Sigmoid colon (tissue), 7 donors: ENCODE measurements around the gene NUTM2D. TPM values are rescaled to one million over a fixed set of nuclear protein-coding genes. Genes with fewer than 3 reads are reported as not detected.
"Not testable (repeated sequence)": the region's sequence is repeated elsewhere in the genome, so short reads cannot be mapped to it uniquely, and the experiment has no call there.

Source experiments
- DNase-seq: peaks from one replicate; pipeline ENCODE4 v3.0.0-alpha.2; 2019
- H3K27ac ChIP-seq, 4 donors: fragments of 200-600 bp; sonication (generic); one replicate each; pipeline ENCODE4 v1.5.1; 2016 to 2019; ENCODE audit warnings: mild to moderate bottlenecking in 1 of 4
- H3K27me3 ChIP-seq, 3 donors: fragments of 200-600 bp; sonication (generic); one replicate each; pipeline ENCODE4 v1.5.1; 2019; ENCODE audit warnings: mild to moderate bottlenecking in 1 of 3
- H3K36me3 ChIP-seq, 4 donors: fragments of 200-600 bp; sonication (generic); one replicate each; pipeline ENCODE4 v1.5.1; 2016 to 2019
- H3K4me1 ChIP-seq, 4 donors: fragments of 200-600 bp; sonication (generic); one replicate each; pipeline ENCODE4 v1.5.1; 2017 to 2019
- H3K4me3 ChIP-seq, 4 donors: fragments of 200-600 bp; sonication (generic); one replicate each; pipeline ENCODE4 v1.5.1; 2017 to 2019; ENCODE audit warnings: mild to moderate bottlenecking in 2 of 4, moderate library complexity in 1 of 4
- H3K9me3 ChIP-seq, 4 donors: fragments of 200-600 bp in 3 of 4; sonication (generic) in 3 of 4; one replicate each; pipeline versions ENCODE4 v1.5.1 to v1.6.1; 2013 to 2019
- WGBS, 2 donors: extraction: QIAGEN DNeasy Blood & Tissue Kit; methylation state at CpG; one replicate each; pipeline ENCODE4 v1.1.7; 2013; 5-methylcytosine and 5-hydroxymethylcytosine counted together
- intact Hi-C: fragments of 100-400 bp; cut with DNase I; formaldehyde crosslinking; loops from one replicate; pipeline ENCODE4 v1.15.1; 2023
- polyA plus RNA-seq, 3 donors: library from polyadenylated mRNA; stranded (reverse); fragments of 200-250 nt; gene quantifications; one replicate each; pipeline ENCODE4 v1.2.3, GENCODE V29; 2013
- total RNA-seq, 4 donors: library from RNA; depleted of rRNA; stranded (reverse); fragments of >200 nt; gene quantifications; one replicate each; pipeline ENCODE4 v1.1.0, GENCODE V29; 2016
- donor health status: healthy with polysubstance abuse.
- donor health status: Bipolar disorder and iron deficiency.
- donor health status: healthy.

NUTM2D gene, protein sequence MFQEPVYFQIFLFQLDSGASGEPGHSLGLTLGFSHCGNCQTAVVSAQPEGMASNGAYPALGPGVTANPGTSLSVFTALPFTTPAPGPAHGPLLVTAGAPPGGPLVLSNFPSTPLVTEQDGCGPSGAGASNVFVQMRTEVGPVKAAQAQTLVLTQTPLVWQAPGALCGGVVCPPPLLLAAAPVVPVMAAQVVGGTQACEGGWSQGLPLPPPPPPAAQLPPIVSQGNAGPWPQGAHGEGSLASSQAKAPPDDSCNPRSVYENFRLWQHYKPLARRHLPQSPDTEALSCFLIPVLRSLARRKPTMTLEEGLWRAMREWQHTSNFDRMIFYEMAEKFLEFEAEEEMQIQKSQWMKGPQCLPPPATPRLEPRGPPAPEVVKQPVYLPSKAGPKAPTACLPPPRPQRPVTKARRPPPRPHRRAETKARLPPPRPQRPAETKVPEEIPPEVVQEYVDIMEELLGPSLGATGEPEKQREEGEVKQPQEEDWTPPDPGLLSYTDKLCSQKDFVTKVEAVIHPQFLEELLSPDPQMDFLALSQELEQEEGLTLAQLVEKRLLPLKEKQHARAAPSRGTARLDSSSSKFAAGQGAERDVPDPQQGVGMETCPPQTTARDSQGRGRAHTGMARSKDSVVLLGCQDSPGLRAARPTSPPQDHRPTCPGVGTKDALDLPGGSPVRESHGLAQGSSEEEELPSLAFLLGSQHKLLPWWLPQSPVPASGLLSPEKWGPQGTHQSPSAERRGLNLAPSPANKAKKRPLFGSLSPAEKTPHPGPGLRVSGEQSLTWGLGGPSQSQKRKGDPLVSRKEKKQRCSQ
- 1 to 10 TPM; 1.1 to 3.3 (median 1.5) TPM for total RNA-seq
- polyA plus RNA-seq: 10 to 100 TPM in 1 of 3 donors, 1 to 10 TPM in 2; 5.4 to 17.1 (median 7.2) TPM

GRCh38 chr10:87357444-87357843 lies at the start of gene NUTM2D:
NUTM2D (plus strand) TSS chr10:87357744; CDS start chr10:87358266, 522 bp downstream.
- H3K4me1 ChIP-seq, intact Hi-C loops, H3K27me3 ChIP-seq, DNase-seq, H3K27ac ChIP-seq, H3K36me3 ChIP-seq, H3K9me3 ChIP-seq, H3K4me3 ChIP-seq: not testable (repeated sequence)
- WGBS, 2 donors: 100% methylated on average over 1 of the region's 3 CpGs

GRCh38 chr10:87308702-87309101 lies 48.8 kb upstream of the NUTM2D start:
- H3K4me1 ChIP-seq, H3K4me3 ChIP-seq, H3K27ac ChIP-seq, H3K27me3 ChIP-seq, DNase-seq, H3K36me3 ChIP-seq, H3K9me3 ChIP-seq, intact Hi-C loops: not testable (repeated sequence)
- 79 to 95% methylated on average over 1 of the region's 1 CpG for WGBS, 2 donors

DNA sequence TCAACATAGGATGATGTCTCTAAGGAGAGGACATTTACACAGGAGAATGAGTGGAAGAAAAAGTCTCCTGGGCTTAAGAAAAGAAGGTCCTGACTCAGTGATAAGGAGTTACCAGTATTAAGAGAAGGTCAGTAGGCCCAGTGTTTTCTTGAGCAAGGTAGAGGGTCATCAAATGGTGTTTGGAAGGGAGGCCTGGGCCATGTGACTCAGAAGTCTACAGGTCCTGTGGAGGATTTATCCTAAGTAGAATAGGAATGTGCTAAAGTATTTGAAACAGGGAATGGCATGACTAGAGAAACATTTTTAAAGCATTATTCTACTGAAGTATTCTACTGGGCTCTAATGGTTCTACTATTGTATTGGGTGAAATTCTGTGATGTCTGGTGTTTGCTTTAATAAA lies 47.9 kb upstream of the NUTM2D start:
- DNase-seq, H3K4me3 ChIP-seq, intact Hi-C loops, H3K27ac ChIP-seq, H3K27me3 ChIP-seq, H3K9me3 ChIP-seq, H3K4me1 ChIP-seq, H3K36me3 ChIP-seq: not testable (repeated sequence)

- 23 to 75% methylated on average over 1 of the region's 1 CpG for whole genome bisulfite sequencing, 2 donors
- H3K9me3 ChIP-seq, H3K27me3 ChIP-seq, H3K27ac ChIP-seq, H3K4me3 ChIP-seq, DNase-seq, H3K36me3 ChIP-seq, H3K4me1 ChIP-seq, intact Hi-C loops: not testable (repeated sequence)
Measured at GRCh38 chr10:87311521-87311920, 46.0 kb upstream of the NUTM2D start.

DNA sequence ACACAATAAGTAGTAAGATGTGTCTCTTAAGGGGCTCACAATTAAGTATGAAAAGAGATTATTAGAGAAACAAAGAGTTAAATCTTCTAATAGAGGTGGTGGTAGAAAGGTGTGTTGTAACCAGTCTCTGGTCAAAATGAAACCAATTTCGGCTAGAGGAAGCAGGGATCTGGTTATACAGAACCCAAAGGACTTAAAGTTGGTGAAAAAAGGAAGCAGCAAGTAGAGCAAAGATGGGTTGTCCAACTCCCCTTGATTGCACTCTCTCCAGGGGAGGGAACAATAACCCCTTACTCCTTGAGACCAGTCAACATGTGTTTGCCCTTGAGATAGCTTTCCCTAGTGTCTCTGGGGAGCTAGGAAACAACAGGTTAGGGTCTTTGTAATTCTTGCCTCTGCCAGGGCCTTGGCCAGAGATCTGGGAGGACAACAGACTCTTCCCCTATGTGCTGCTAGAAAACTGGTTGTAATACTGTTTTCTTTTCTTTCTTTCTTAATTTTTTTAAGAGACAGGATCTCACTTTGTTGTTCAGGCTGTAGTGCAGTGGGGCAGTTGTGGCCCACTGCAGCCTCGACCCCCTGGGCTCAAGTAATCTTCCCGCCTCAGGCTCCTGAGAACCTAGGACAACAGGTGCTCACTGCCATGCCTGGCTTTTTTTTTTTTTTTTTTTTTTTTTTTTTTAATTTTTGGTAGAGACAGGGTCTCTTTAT lies 43.7 kb upstream of the NUTM2D start:
- H3K36me3 ChIP-seq, H3K27me3 ChIP-seq, intact Hi-C loops, DNase-seq, H3K4me1 ChIP-seq, H3K4me3 ChIP-seq, H3K27ac ChIP-seq, H3K9me3 ChIP-seq: not testable (repeated sequence)
- WGBS, 2 donors: 61 to 70% methylated on average over 3 of the region's 3 CpGs

DNA sequence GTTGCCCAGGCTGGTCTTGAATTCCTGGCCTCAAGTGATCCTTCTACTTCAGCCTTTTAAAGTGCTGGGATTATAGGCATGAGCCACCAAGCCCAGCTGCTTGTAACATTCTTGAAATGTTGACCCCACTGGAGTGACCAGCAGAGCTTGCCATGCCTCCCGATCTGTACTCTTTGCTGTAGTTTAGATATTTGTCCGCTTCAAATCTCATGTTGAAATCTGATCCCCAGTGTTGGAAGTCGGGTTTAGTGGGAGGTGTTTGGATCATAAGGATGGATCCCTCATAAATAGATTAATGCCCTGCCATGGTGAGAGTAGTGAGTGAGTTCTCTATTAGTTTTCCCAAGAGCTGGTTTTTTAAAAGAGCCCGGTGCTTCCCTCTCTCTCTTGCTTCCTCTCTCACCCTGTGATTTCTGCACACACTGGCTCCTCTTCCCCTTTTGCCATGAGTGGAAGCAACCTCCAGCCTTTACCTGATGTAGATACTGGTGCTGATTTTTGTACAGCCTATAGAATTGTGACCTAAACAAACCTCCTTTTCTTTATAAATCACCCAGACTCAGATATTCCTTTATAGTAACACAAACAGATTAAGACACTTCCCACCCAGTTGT lies 43.1 kb upstream of the NUTM2D start:
- WGBS, 2 donors: 70 to 86% methylated on average over 3 of the region's 4 CpGs
- intact Hi-C loops, H3K4me1 ChIP-seq: not testable (repeated sequence)

DNA sequence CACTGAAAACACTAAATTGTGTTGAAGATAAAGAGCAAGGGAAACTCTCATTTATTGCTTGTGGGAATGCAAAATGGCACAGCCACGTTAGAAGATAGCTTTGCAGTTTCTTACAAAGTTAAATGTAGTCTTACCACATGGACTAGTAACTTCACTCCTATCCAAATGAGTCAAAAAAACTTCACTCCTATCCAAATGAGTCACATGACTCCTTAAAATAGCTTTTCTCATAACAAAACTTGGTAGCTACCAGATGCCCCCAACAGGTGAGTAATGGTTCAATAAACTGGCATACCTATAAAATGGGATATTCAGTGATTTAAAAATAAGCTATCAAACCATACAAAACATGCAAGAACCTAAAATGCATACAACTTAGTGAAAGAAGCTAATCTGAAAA lies 36.0 kb upstream of the NUTM2D start:
- H3K36me3 ChIP-seq, DNase-seq, H3K9me3 ChIP-seq, H3K4me3 ChIP-seq, H3K4me1 ChIP-seq, intact Hi-C loops, H3K27me3 ChIP-seq, H3K27ac ChIP-seq: not testable (repeated sequence)
- 71 to 78% methylated on average over 1 of the region's 1 CpG for WGBS, 2 donors

More for the DNA sequence above, 43.1 kb upstream of the NUTM2D start:
- H3K27ac ChIP-seq, H3K9me3 ChIP-seq, DNase-seq, H3K27me3 ChIP-seq, H3K36me3 ChIP-seq, H3K4me3 ChIP-seq: not testable (repeated sequence)

DNA sequence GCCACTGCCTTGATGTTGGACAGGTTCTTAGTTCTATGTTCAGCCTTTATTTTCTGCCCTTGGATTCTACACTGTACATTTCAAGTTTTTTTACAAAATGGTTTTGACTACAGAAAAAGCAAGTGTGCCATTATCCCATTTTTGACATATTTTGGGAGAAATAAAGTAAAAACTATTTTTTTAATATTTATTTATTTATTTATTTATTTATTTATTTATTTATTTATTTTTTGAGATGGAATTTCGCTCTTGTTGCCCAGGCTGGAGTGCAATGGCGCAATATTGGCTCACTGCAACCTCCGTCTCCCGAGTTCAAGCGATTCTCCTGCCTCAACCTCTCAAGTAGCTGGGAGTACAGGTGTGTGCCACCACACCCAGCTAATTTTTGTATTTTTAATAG lies 33.0 kb upstream of the NUTM2D start:
- H3K4me1 ChIP-seq, H3K27ac ChIP-seq, H3K9me3 ChIP-seq, DNase-seq, H3K36me3 ChIP-seq, H3K27me3 ChIP-seq, H3K4me3 ChIP-seq, intact Hi-C loops: not testable (repeated sequence)
- WGBS, 2 donors: 95 to 98% methylated on average over 4 of the region's 5 CpGs

- H3K4me3 ChIP-seq, H3K27me3 ChIP-seq, H3K36me3 ChIP-seq, H3K9me3 ChIP-seq, H3K4me1 ChIP-seq, DNase-seq, H3K27ac ChIP-seq, intact Hi-C loops: not testable (repeated sequence)
- WGBS, 2 donors: 91 to 93% methylated on average over 1 of the region's 1 CpG
Measured at GRCh38 chr10:87327958-87328357, 29.6 kb upstream of the NUTM2D start.

- H3K4me3 ChIP-seq, intact Hi-C loops, H3K27me3 ChIP-seq, DNase-seq, H3K9me3 ChIP-seq, H3K27ac ChIP-seq, H3K4me1 ChIP-seq, H3K36me3 ChIP-seq: not testable (repeated sequence)
- WGBS, 2 donors: 69 to 77% methylated on average over 2 of the region's 2 CpGs
Measured at GRCh38 chr10:87329131-87329530, 28.4 kb upstream of the NUTM2D start.

GRCh38 chr10:87332687-87333086 lies 24.9 kb upstream of the NUTM2D start:
- H3K4me3 ChIP-seq, H3K9me3 ChIP-seq, H3K4me1 ChIP-seq, H3K36me3 ChIP-seq, H3K27ac ChIP-seq, H3K27me3 ChIP-seq, intact Hi-C loops, DNase-seq: not testable (repeated sequence)
- WGBS, 2 donors: 86 to 100% methylated on average over 1 of the region's 1 CpG

DNA sequence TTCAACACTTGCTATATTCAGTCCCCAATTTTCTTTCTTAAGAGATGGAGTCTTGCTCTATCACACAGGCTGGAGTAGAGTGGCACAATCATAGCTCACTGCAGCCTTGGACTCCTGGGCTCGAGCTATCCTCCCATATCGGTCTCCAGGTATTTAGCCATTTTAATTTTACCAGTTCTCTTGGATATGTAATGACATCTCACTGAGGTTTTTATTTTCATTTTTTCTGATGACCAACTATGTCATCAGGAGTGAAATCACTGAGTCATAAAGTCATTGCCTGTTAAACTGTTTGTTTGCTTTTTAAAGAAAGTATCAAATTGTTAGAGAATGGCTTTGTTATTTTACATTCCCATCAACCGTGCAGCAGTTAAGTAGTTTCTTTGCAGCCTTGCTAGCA lies 17.1 kb upstream of the NUTM2D start:
- intact Hi-C loops, H3K27ac ChIP-seq, H3K4me3 ChIP-seq, H3K9me3 ChIP-seq, H3K36me3 ChIP-seq, H3K27me3 ChIP-seq, DNase-seq: not testable (repeated sequence)
- H3K4me1 ChIP-seq: peaks cover 0 to 18% (median 13%) of the 10 kb centered on the region in 4 donors
- WGBS, 2 donors: 29 to 71% methylated on average over 3 of the region's 3 CpGs
